Activated naive CD8-positive, alpha-beta T cell treated with anti-CD3 and anti-CD28 coated beads, Interleukin-2, amount 50 U/mL, for 24 hours (primary cell): ENCODE measurements around the gene AJAP1.
A peak's percentile ranks its signal among the peaks of the same experiment; 100 is the strongest.

Experiments
- ATAC-seq: fragments of 150-1000 bp; cut with Tn5 transposase; one replicate; pipeline ENCODE4 v1.10.0; 2021
- DNase-seq: peaks from one replicate; pipeline ENCODE4 v3.0.0; 2021
- H3K27ac Mint-ChIP-seq: one replicate; pipeline ENCODE4 v1.8.0; 2021; ENCODE audit warnings: mild to moderate bottlenecking, mixed read lengths
- H3K27me3 Mint-ChIP-seq: one replicate; pipeline ENCODE4 v1.8.0; 2021; ENCODE audit warnings: mixed read lengths
- H3K36me3 Mint-ChIP-seq: one replicate; pipeline ENCODE4 v1.8.0; 2021; ENCODE audit warnings: low read depth, mixed read lengths
- H3K4me1 Mint-ChIP-seq: one replicate; pipeline ENCODE4 v1.8.0; 2021; ENCODE audit warnings: mixed read lengths
- H3K4me3 Mint-ChIP-seq: one replicate; pipeline ENCODE4 v1.8.0; 2021; ENCODE audit warnings: mild to moderate bottlenecking, moderate library complexity, mixed read lengths
- H3K9me3 Mint-ChIP-seq: one replicate; pipeline ENCODE4 v1.8.0; 2021; ENCODE audit warnings: mixed read lengths

The AJAP1 gene

GRCh38 chr1:4726620-4727341 lies 72.4 kb downstream of the AJAP1 start:
- no peak for DNase-seq
- Mint-ChIP-seq H3K27ac (no peak overlapping the region), H3K9me3 (no peaks in the 10 kb centered on the region), H3K27me3 (peaks cover 2% of the 10 kb centered on the region), H3K4me1 (no peaks in the 10 kb centered on the region), H3K36me3 (no peaks in the 10 kb centered on the region), H3K4me3 (no peak overlapping the region)
- no peak for ATAC-seq

- no peak overlapping the region for H3K27ac Mint-ChIP-seq
- no peaks in the 10 kb centered on the region for H3K36me3 Mint-ChIP-seq
- no peaks in the 10 kb centered on the region for H3K9me3 Mint-ChIP-seq
Measured at GRCh38 chr1:4728319-4729089, 74.1 kb downstream of the AJAP1 start.

GRCh38 chr1:4729090-4729471 lies 74.7 kb downstream of the AJAP1 start:
- H3K27ac Mint-ChIP-seq: no peak overlapping the region
- no peaks in the 10 kb centered on the region for H3K4me1 Mint-ChIP-seq

More at GRCh38 chr1:4728319-4729089, 74.1 kb downstream of the AJAP1 start:
- no peak for ATAC-seq
- no peak overlapping the region for H3K4me3 Mint-ChIP-seq
- H3K4me1 Mint-ChIP-seq: no peaks in the 10 kb centered on the region
- DNase-seq: no peak
- no peaks in the 10 kb centered on the region for H3K27me3 Mint-ChIP-seq

GRCh38 chr1:4730078-4730477 lies 75.7 kb downstream of the AJAP1 start:
- Mint-ChIP-seq H3K27me3 (no peaks in the 10 kb centered on the region), H3K36me3 (no peaks in the 10 kb centered on the region), H3K9me3 (no peaks in the 10 kb centered on the region), H3K4me1 (no peaks in the 10 kb centered on the region), H3K4me3 (no peak overlapping the region), H3K27ac (no peak overlapping the region)
- DNase-seq (no peak), ATAC-seq (no peak)

More at GRCh38 chr1:4729090-4729471, 74.7 kb downstream of the AJAP1 start:
- Mint-ChIP-seq H3K9me3 (no peaks in the 10 kb centered on the region), H3K27me3 (no peaks in the 10 kb centered on the region), H3K4me3 (no peak overlapping the region), H3K36me3 (no peaks in the 10 kb centered on the region)
- ATAC-seq (no peak), DNase-seq (no peak)

- Mint-ChIP-seq H3K4me1 (peaks cover 4% of the 10 kb centered on the region), H3K36me3 (no peaks in the 10 kb centered on the region), H3K27me3 (peaks cover 5% of the 10 kb centered on the region), H3K27ac (no peak overlapping the region), H3K9me3 (no peaks in the 10 kb centered on the region), H3K4me3 (no peak overlapping the region)
- ATAC-seq (no peak), DNase-seq (no peak)
Measured at GRCh38 chr1:4733446-4734177, 79.2 kb downstream of the AJAP1 start.

GRCh38 chr1:4734219-4734618 lies 79.8 kb downstream of the AJAP1 start:
- Mint-ChIP-seq H3K27ac (no peak overlapping the region), H3K4me1 (peaks cover 4% of the 10 kb centered on the region), H3K4me3 (no peak overlapping the region), H3K36me3 (no peaks in the 10 kb centered on the region), H3K27me3 (peaks cover 5% of the 10 kb centered on the region), H3K9me3 (no peaks in the 10 kb centered on the region)
- DNase-seq: no peak
- no peak for ATAC-seq

- H3K27me3 Mint-ChIP-seq: peaks cover 5% of the 10 kb centered on the region
- no peaks in the 10 kb centered on the region for H3K9me3 Mint-ChIP-seq
- H3K27ac Mint-ChIP-seq: no peak overlapping the region
- DNase-seq: no peak
- peaks cover 4% of the 10 kb centered on the region for H3K4me1 Mint-ChIP-seq
- H3K4me3 Mint-ChIP-seq: no peak overlapping the region
- H3K36me3 Mint-ChIP-seq: no peaks in the 10 kb centered on the region
- no peak for ATAC-seq
Measured at GRCh38 chr1:4734791-4735190, 80.4 kb downstream of the AJAP1 start.

GRCh38 chr1:4736254-4736653 lies 81.8 kb downstream of the AJAP1 start:
- DNase-seq: no peak
- Mint-ChIP-seq H3K9me3 (no peaks in the 10 kb centered on the region), H3K4me3 (no peak overlapping the region)

GRCh38 chr1:4741876-4742423 lies 87.5 kb downstream of the AJAP1 start:
- H3K36me3 Mint-ChIP-seq: no peaks in the 10 kb centered on the region
- no peaks in the 10 kb centered on the region for H3K4me1 Mint-ChIP-seq
- H3K27ac Mint-ChIP-seq: no peak overlapping the region
- DNase-seq: no peak
- no peaks in the 10 kb centered on the region for H3K9me3 Mint-ChIP-seq
- H3K4me3 Mint-ChIP-seq: no peak overlapping the region
- no peak for ATAC-seq
- H3K27me3 Mint-ChIP-seq: peaks cover 3% of the 10 kb centered on the region

More at GRCh38 chr1:4736254-4736653, 81.8 kb downstream of the AJAP1 start:
- no peaks in the 10 kb centered on the region for H3K36me3 Mint-ChIP-seq
- peaks cover 4% of the 10 kb centered on the region for H3K4me1 Mint-ChIP-seq
- H3K27ac Mint-ChIP-seq: no peak overlapping the region
- peaks cover 5% of the 10 kb centered on the region for H3K27me3 Mint-ChIP-seq
- ATAC-seq: no peak

GRCh38 chr1:4743978-4744750 lies 89.8 kb downstream of the AJAP1 start:
- H3K4me3 Mint-ChIP-seq: no peak overlapping the region
- DNase-seq: no peak
- no peaks in the 10 kb centered on the region for H3K4me1 Mint-ChIP-seq

GRCh38 chr1:4745560-4745959 lies 91.2 kb downstream of the AJAP1 start:
- no peaks in the 10 kb centered on the region for H3K4me1 Mint-ChIP-seq
- no peaks in the 10 kb centered on the region for H3K9me3 Mint-ChIP-seq
- DNase-seq (peak; percentile 2), ATAC-seq (no peak)
- no peak overlapping the region for H3K27ac Mint-ChIP-seq
- H3K36me3 Mint-ChIP-seq: no peaks in the 10 kb centered on the region
- no peaks in the 10 kb centered on the region for H3K27me3 Mint-ChIP-seq
- no peak overlapping the region for H3K4me3 Mint-ChIP-seq

More at GRCh38 chr1:4743978-4744750, 89.8 kb downstream of the AJAP1 start:
- Mint-ChIP-seq H3K9me3 (no peaks in the 10 kb centered on the region), H3K36me3 (no peaks in the 10 kb centered on the region), H3K27ac (no peak overlapping the region), H3K27me3 (no peaks in the 10 kb centered on the region)
- ATAC-seq: no peak

- no peak overlapping the region for H3K27ac Mint-ChIP-seq
- H3K36me3 Mint-ChIP-seq: no peaks in the 10 kb centered on the region
- no peaks in the 10 kb centered on the region for H3K27me3 Mint-ChIP-seq
- peaks cover 4% of the 10 kb centered on the region for H3K9me3 Mint-ChIP-seq
- ATAC-seq (no peak), DNase-seq (no peak)
- H3K4me1 Mint-ChIP-seq: no peaks in the 10 kb centered on the region
- no peak overlapping the region for H3K4me3 Mint-ChIP-seq
Measured at GRCh38 chr1:4749406-4749805, 95.0 kb downstream of the AJAP1 start.

GRCh38 chr1:4750177-4750576 lies 95.8 kb downstream of the AJAP1 start:
- DNase-seq: no peak
- no peaks in the 10 kb centered on the region for H3K27me3 Mint-ChIP-seq
- no peak overlapping the region for H3K27ac Mint-ChIP-seq
- H3K9me3 Mint-ChIP-seq: peaks cover 4% of the 10 kb centered on the region
- ATAC-seq: no peak
- no peaks in the 10 kb centered on the region for H3K4me1 Mint-ChIP-seq
- no peak overlapping the region for H3K4me3 Mint-ChIP-seq
- H3K36me3 Mint-ChIP-seq: no peaks in the 10 kb centered on the region

GRCh38 chr1:4752059-4752458 lies 97.7 kb downstream of the AJAP1 start:
- H3K4me3 Mint-ChIP-seq: no peak overlapping the region
- DNase-seq (no peak), ATAC-seq (no peak)
- no peaks in the 10 kb centered on the region for H3K4me1 Mint-ChIP-seq
- no peak overlapping the region for H3K27ac Mint-ChIP-seq
- H3K9me3 Mint-ChIP-seq: peaks cover 4% of the 10 kb centered on the region
- H3K36me3 Mint-ChIP-seq: no peaks in the 10 kb centered on the region
- H3K27me3 Mint-ChIP-seq: no peaks in the 10 kb centered on the region
